ENCODE data around the gene NKX6-2. TPM values are rescaled to one million over a fixed set of nuclear protein-coding genes. Genes with fewer than 3 reads are reported as not detected.

NKX6-2 gene
- polyA plus RNA-seq, 1 donor (not counting 4 experiments of a cell fraction or from before 2014, with no cell fraction given), result not detected

- Histone ChIP-seq H3K9me3 (ENCODE audit: control insufficient read depth, low read depth, low read length) (peaks cover 6% of the 10 kb centered on the region), H4K20me1 (ENCODE audit: control insufficient read depth, extremely low read depth, insufficient read depth, low read length) (no peaks in the 10 kb centered on the region), H3K36me3 (ENCODE audit: control insufficient read depth in 2 of 2, extremely low read depth in 1 of 2, insufficient read depth in 2 of 2, low read length in 2 of 2) (no peaks in the 10 kb centered on the region), H2AFZ (ENCODE audit: control insufficient read depth, low read length) (no peak overlapping the region), H3K79me2 (ENCODE audit: control insufficient read depth, insufficient read depth, low read length) (no peaks in the 10 kb centered on the region), H3K4me1 (ENCODE audit: control insufficient read depth, extremely low read depth, insufficient read depth, low read length) (no peaks in the 10 kb centered on the region), H3K4me3 (ENCODE audit: control insufficient read depth in 2 of 3, extremely low read depth in 1 of 3, insufficient read depth in 2 of 3, low read depth in 1 of 3, low read length in 3 of 3) (no peak overlapping the region), H3K4me2 (ENCODE audit: control insufficient read depth, extremely low read depth, insufficient read depth, low read depth, low read length) (no peak overlapping the region), H3K9ac (ENCODE audit: control insufficient read depth, extremely low read depth, insufficient read depth, low read length) (no peak overlapping the region), H3K27me3 (ENCODE audit: control insufficient read depth, extremely low read depth, insufficient read depth, low read length) (no peaks in the 10 kb centered on the region), H3K9me1 (ENCODE audit: control insufficient read depth, extremely low read depth, insufficient read depth, low read length) (no peaks in the 10 kb centered on the region), H3K27ac (ENCODE audit: control insufficient read depth, insufficient read depth, low read length) (no peak overlapping the region)
- TF ChIP-seq, protein P1, sequence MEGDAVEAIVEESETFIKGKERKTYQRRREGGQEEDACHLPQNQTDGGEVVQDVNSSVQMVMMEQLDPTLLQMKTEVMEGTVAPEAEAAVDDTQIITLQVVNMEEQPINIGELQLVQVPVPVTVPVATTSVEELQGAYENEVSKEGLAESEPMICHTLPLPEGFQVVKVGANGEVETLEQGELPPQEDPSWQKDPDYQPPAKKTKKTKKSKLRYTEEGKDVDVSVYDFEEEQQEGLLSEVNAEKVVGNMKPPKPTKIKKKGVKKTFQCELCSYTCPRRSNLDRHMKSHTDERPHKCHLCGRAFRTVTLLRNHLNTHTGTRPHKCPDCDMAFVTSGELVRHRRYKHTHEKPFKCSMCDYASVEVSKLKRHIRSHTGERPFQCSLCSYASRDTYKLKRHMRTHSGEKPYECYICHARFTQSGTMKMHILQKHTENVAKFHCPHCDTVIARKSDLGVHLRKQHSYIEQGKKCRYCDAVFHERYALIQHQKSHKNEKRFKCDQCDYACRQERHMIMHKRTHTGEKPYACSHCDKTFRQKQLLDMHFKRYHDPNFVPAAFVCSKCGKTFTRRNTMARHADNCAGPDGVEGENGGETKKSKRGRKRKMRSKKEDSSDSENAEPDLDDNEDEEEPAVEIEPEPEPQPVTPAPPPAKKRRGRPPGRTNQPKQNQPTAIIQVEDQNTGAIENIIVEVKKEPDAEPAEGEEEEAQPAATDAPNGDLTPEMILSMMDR (optimal IDR thresholded peaks at IDR 0.05 in 1 of 3, IDR thresholded peaks at IDR 0.05 in 1 of 3, conservative IDR thresholded peaks at IDR 0.05 in 1 of 3; ENCODE audit: extremely low read depth in 1 of 3, insufficient read depth in 2 of 3, low read length in 3 of 3), result no peak
- TF ChIP-seq EZH2 (IDR thresholded peaks at IDR 0.05; ENCODE audit: low read length), result no peak
- no peak for DNase-seq (ENCODE audit: low read depth, low spot score)
- no peak for FAIRE-seq
- dilution Hi-C loops (cut with MboI; ENCODE audit: extremely low pct_ligation_motif_present, low sequenced_read_pairs), result no loop called here
Measured at GRCh38 chr10:132806110-132806509, 20.2 kb upstream of the NKX6-2 start.

- dilution Hi-C loops (cut with MboI; ENCODE audit: extremely low pct_ligation_motif_present, low sequenced_read_pairs), result no loop called here
- FAIRE-seq (no peak), DNase-seq (ENCODE audit: low read depth, low spot score) (no peak)
- TF ChIP-seq, protein P1 (optimal IDR thresholded peaks at IDR 0.05 in 1 of 3, IDR thresholded peaks at IDR 0.05 in 1 of 3, conservative IDR thresholded peaks at IDR 0.05 in 1 of 3; ENCODE audit: extremely low read depth in 1 of 3, insufficient read depth in 2 of 3, low read length in 3 of 3), result no peak
- no peak for TF ChIP-seq EZH2 (IDR thresholded peaks at IDR 0.05; ENCODE audit: low read length)
- Histone ChIP-seq H3K36me3 (ENCODE audit: control insufficient read depth in 2 of 2, extremely low read depth in 1 of 2, insufficient read depth in 2 of 2, low read length in 2 of 2) (no peaks in the 10 kb centered on the region), H3K79me2 (ENCODE audit: control insufficient read depth, insufficient read depth, low read length) (no peaks in the 10 kb centered on the region), H3K4me2 (ENCODE audit: control insufficient read depth, extremely low read depth, insufficient read depth, low read depth, low read length) (no peak overlapping the region), H3K27me3 (ENCODE audit: control insufficient read depth, extremely low read depth, insufficient read depth, low read length) (no peaks in the 10 kb centered on the region), H3K27ac (ENCODE audit: control insufficient read depth, insufficient read depth, low read length) (no peak overlapping the region), H3K9ac (ENCODE audit: control insufficient read depth, extremely low read depth, insufficient read depth, low read length) (no peak overlapping the region), H3K4me1 (ENCODE audit: control insufficient read depth, extremely low read depth, insufficient read depth, low read length) (no peaks in the 10 kb centered on the region), H3K9me3 (ENCODE audit: control insufficient read depth, low read depth, low read length) (peaks cover 6% of the 10 kb centered on the region), H4K20me1 (ENCODE audit: control insufficient read depth, extremely low read depth, insufficient read depth, low read length) (no peaks in the 10 kb centered on the region), H3K4me3 (ENCODE audit: control insufficient read depth in 2 of 3, extremely low read depth in 1 of 3, insufficient read depth in 2 of 3, low read depth in 1 of 3, low read length in 3 of 3) (no peak overlapping the region), H3K9me1 (ENCODE audit: control insufficient read depth, extremely low read depth, insufficient read depth, low read length) (no peaks in the 10 kb centered on the region), H2AFZ (ENCODE audit: control insufficient read depth, low read length) (no peak overlapping the region)
Measured at GRCh38 chr10:132805599-132805998, 19.7 kb upstream of the NKX6-2 start.
